AG04449 (cell line): Measurements from ENCODE around the gene TIMM22.

Source experiments
- CTCF ChIA-PET: fragments of 350-600 bp; formaldehyde crosslinking; extraction: SDS; loops from one replicate; lab custom pipeline; 2021; ENCODE audit warnings: antibody characterized with exemption; lab: Yijun Ruan, JAX
- POLR2A ChIA-PET: fragments of 400-600, 350-600 bp; formaldehyde crosslinking; extraction: SDS; loops from one replicate; lab custom pipeline; 2020; ENCODE audit warnings: antibody characterized with exemption, inconsistent platforms; lab: Yijun Ruan, JAX
- DNase-seq: peaks from one replicate; pipeline ENCODE4 v3.0.0-alpha.2; 2010; ENCODE audit warnings: low read depth, low spot score
- H3K4me3 ChIP-seq: 2 replicates; pipeline ENCODE4 v1.5.1; 2011; ENCODE audit warnings: low read depth, mild to moderate bottlenecking, control low read depth, low read length
- TF ChIP-seq, protein P1 (sequence below): IDR thresholded peaks from one replicate; pipeline ENCODE4 v1.5.1; 2011; ENCODE audit warnings: mild to moderate bottlenecking, moderate library complexity, low read length, control low read depth, inconsistent platforms; ENCODE audit not compliant: insufficient read depth; ENCODE audit errors: missing control alignments

The TIMM22 gene

DNA sequence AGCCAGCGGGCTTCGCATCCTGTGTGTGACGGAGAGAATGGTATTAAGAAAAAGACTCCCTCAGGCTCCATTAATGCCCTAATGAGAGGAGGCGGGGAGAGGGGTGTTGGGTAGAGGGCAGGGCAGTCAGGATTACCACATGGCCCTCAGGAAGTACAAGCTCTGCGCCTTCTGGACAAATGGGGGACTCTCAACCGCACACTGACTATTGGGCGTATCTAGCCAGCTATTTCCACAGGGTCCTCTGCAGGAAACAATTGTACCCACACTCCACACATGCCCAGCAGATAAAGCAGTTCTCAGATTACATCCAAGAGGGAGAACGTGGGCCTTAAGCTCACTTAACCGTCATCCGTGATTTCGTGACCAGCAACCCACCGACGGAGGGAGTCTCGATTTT is 32.1 kb upstream of the TIMM22 start:
- no peak for DNase-seq
- H3K4me3 ChIP-seq, result no peak overlapping the region; the same call in 1 of the 2 replicates
- CTCF ChIA-PET, result interaction anchor here (0.9 to 2.2 kb wide), 8 partner anchors 8 to 247 kb away, joined by 3 to 15 read pairs (median 4); no protein-coding TSS in a partner anchor
- TF ChIP-seq, protein P1, sequence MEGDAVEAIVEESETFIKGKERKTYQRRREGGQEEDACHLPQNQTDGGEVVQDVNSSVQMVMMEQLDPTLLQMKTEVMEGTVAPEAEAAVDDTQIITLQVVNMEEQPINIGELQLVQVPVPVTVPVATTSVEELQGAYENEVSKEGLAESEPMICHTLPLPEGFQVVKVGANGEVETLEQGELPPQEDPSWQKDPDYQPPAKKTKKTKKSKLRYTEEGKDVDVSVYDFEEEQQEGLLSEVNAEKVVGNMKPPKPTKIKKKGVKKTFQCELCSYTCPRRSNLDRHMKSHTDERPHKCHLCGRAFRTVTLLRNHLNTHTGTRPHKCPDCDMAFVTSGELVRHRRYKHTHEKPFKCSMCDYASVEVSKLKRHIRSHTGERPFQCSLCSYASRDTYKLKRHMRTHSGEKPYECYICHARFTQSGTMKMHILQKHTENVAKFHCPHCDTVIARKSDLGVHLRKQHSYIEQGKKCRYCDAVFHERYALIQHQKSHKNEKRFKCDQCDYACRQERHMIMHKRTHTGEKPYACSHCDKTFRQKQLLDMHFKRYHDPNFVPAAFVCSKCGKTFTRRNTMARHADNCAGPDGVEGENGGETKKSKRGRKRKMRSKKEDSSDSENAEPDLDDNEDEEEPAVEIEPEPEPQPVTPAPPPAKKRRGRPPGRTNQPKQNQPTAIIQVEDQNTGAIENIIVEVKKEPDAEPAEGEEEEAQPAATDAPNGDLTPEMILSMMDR, result no peak
- POLR2A ChIA-PET, result interaction anchor here (1.0 kb wide), 1 partner anchor 13 kb away, joined by 3 read pairs; no protein-coding TSS in a partner anchor

DNA sequence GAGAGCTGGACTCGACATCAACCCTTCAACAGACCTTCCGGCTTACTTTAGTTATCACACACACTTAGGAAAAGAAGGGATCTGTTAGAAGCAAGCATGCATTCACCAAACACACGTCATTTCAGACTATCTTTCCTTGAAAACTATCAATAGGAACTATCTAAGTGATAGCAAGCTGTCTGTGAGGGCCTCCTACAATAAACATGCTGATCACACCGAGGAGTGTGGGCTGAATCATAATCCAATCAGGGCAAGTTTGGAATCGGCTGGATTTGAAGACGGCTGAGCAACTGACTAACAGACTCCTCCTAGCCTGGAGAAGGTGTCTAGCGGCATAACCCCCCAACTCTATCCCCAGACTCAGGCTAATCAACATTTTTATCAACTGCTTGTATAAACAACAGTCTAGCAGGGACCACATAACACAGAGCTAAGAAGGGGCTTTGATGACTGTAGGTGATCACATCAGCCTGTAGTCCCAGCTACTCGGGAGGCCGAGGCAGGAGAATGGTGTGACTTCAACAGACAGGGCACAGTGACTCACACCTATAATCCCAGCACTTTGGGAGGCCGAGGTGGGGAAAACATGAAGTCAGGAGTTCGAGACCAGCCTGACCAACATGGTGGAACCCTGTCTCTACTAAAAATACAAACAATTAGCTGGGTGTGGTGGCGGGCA is 31.5 kb upstream of the TIMM22 start:
- ChIA-PET CTCF (interaction anchor here (0.7 to 2.2 kb wide), 8 partner anchors 9 to 248 kb away, joined by 3 to 15 read pairs (median 3); partner anchors contain the start of gene NXN), POLR2A (interaction anchor here (1.0 kb wide), 1 partner anchor 13 kb away, joined by 3 read pairs; no protein-coding TSS in a partner anchor)
- H3K4me3 ChIP-seq, result peak overlapping the region; percentile 8; the same call in 1 of the 2 replicates
- no peak for DNase-seq
- TF ChIP-seq, protein P1, result no peak

DNA sequence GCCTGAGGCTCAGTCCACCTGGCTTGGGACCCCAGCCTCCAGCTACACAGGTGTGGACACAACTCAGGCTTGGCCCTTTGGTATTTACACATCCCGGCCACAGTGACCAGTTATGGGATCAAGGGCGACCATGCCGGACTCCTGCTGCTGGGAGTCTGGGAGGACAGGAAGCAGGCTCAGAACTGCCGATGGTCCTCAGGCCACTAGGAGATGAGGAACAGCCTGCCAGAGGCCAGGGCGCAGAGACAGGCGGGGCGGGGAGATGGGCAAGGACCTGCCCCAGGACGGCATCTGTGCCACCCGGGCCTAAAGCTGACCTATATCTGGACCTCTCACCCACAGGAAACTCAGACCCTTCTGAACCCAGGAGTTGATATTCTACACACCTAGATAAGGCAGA is 29.8 kb upstream of the TIMM22 start:
- no peak for DNase-seq
- ChIA-PET POLR2A (no interaction called here), CTCF (no interaction called here)
- H3K4me3 ChIP-seq, result no peak overlapping the region
- TF ChIP-seq, protein P1, result no peak

DNA sequence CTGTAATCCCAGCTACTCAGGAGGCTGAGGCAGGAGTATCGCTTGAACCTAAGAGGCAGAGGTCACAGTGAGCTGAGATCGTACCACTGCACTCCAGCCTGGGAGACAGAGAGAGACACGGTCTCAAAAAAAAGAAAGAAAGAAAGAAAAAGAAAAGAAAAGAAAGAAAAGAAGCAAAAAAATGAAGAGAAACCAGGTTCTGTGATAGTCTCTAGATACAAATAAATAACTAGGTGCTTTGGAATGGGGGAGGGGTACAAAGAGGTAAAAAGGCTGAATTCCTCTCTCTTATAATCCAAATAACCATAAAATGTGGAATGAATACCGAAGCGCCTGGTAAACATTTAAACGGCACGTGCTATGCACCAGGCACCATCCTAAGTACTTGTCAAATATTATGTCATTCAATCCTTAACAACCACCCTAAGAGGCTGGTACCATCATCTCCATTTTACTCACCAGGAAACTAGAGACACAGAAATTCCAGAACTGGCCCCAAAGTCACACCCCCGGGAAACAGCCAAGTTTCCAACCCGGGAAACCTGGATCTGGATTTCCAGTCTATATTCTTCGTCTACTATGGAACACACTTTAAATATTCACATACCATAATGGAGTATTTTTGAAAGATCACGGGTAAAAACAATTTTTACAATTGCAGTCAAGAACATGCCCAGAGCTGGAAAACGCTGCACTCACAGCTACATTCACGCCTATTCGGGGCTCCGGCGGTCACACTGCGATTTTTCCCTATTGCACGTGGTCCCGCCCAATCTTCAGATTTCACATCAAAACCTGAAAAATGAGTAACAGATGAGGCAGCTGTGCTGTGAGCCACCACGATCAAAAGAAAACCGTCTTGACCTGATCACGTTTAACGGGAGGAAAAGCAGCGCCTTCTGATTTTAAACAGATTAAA is 27.9 kb upstream of the TIMM22 start:
- ChIA-PET CTCF (interaction anchor here (1.4 kb wide), 1 partner anchor 8 kb away, joined by 4 read pairs; no protein-coding TSS in a partner anchor), POLR2A (no interaction called here)
- peak overlapping the region; percentile 43 for H3K4me3 ChIP-seq
- TF ChIP-seq, protein P1, result no peak
- DNase-seq, result no peak

DNA sequence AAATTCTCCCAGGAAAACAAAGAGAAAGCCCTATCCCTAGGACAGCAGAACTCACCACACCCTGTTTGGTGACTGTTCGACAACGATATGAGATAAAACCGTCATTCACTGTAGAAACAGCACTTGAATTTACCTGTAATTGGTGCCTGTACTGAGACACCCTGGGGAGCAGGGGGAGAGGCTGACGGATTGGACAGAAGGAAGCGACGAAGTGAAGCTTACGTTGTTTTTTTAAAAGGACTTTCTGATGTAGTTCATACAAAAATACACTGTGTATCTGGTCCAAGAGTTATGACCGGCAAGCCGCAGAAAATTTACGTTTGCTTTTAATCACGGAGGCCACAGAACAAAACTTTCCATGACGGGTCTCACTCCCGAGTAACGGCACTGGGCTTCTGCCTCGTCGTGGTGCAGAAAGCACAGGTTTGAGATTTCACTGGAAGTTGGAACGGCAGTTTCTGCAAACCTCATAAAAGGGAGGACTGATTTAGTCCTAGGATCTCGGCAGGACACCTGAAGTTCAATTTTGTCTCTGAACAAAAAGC is 27.0 kb upstream of the TIMM22 start:
- H3K4me3 ChIP-seq, result peak overlapping the region; percentile 43
- TF ChIP-seq, protein P1, result no peak
- no peak for DNase-seq
- CTCF ChIA-PET, result interaction anchor here (0.9 to 1.5 kb wide), 3 partner anchors 8 to 27 kb away, joined by 3 to 4 read pairs (median 4); partner anchors contain the start of gene TIMM22
- POLR2A ChIA-PET, result no interaction called here
